Measurements from ENCODE around the gene DBNDD1. TPM values are rescaled to one million over a fixed set of nuclear protein-coding genes. Genes with fewer than 3 reads are reported as not detected.

Gene DBNDD1
- total and polyA plus RNA-seq, 10 of the 15 experiments (the other 5 are each of a cell fraction or from before 2014, with no cell fraction given): 0.06 to 4.6 (median 0.55) TPM

- TF ChIP-seq EGR1 (IDR thresholded peaks at IDR 0.05; ENCODE audit: borderline replicate concordance in 1 of 2, low read depth in 2 of 2, low read length in 2 of 2) (no peak), POU2F2 (IDR thresholded peaks at IDR 0.05; ENCODE audit: borderline replicate concordance, low read depth, low read length) (no peak), CBX5 (IDR thresholded peaks at IDR 0.05; ENCODE audit: low read depth) (no peak), SP1 (IDR thresholded peaks at IDR 0.05; ENCODE audit: low read depth, low read length) (no peak), ZNF592 (IDR thresholded peaks at IDR 0.05) (no peak), PML (IDR thresholded peaks at IDR 0.05; ENCODE audit: low read length) (no peak), MEF2A (IDR thresholded peaks at IDR 0.05; ENCODE audit: insufficient read depth, low read depth, low read length) (no peak), NFXL1 (IDR thresholded peaks at IDR 0.05; ENCODE audit: borderline replicate concordance) (no peak), TCF7 (IDR thresholded peaks at IDR 0.05; ENCODE audit: borderline replicate concordance) (no peak), PBX3 (IDR thresholded peaks at IDR 0.05; ENCODE audit: insufficient replicate concordance, low read depth, low read length) (no peak), PAX5 (IDR thresholded peaks at IDR 0.05; ENCODE audit: borderline replicate concordance, low read depth, low read length) (no peak)
Measured at GRCh38 chr16:90007015-90007414, 12.2 kb downstream of the DBNDD1 start (continued).
